ENCODE data around the gene PLA2G6. TPM values are rescaled to one million over a fixed set of nuclear protein-coding genes. Genes with fewer than 3 reads are reported as not detected.

PLA2G6 gene
- total and polyA plus RNA-seq, 9 of the 15 experiments (the other 6 are each of a cell fraction or from before 2014, with no cell fraction given), result 0.11 to 12.2 (median 9.7) TPM

GRCh38 chr22:38067028-38067415 lies 114.6 kb downstream of the PLA2G6 start:
- Histone ChIP-seq H3K36me3 (ENCODE audit: control insufficient read depth, insufficient read depth, low read length) (no peaks in the 10 kb centered on the region), H3K27me3 (ENCODE audit: control insufficient read depth in 2 of 2, insufficient read depth in 2 of 2, low read length in 2 of 2) (no peaks in the 10 kb centered on the region), H2AFZ (ENCODE audit: low read depth, low read length) (no peak overlapping the region), H3K4me3 (no peak overlapping the region), H3K4me1 (replicated peaks in 1 of 2; ENCODE audit: control insufficient read depth in 2 of 2, insufficient read depth in 2 of 2, low read length in 2 of 2) (peaks cover 0 to 10% of the 10 kb centered on the region in 2 experiments; a peak in 2 of 5 replicates), H4K20me1 (replicated peaks; ENCODE audit: control insufficient read depth, insufficient read depth, low read length) (no peaks in the 10 kb centered on the region), H3K4me2 (ENCODE audit: insufficient read depth, low read length) (no peak overlapping the region), H3K79me2 (ENCODE audit: control insufficient read depth, insufficient read depth, low read length) (no peaks in the 10 kb centered on the region), H3K27ac (ENCODE audit: extremely low read depth, low read depth, low read length) (no peak overlapping the region), H3K9ac (ENCODE audit: insufficient read depth in 1 of 2, low read depth in 2 of 2, low read length in 2 of 2) (no peak overlapping the region; a peak in 1 of 4 replicates), H3K9me1 (ENCODE audit: control insufficient read depth, insufficient read depth, low read length) (no peaks in the 10 kb centered on the region), H3K9me3 (replicated peaks; ENCODE audit: control insufficient read depth, insufficient read depth, low read depth, low read length) (no peaks in the 10 kb centered on the region)
- intact Hi-C loops (cut with micrococcal nuclease) (no loop called here), in situ Hi-C loops (cut with MboI) (loop anchor here (10.0 to 25.0 kb wide), 3 partner anchors 288 to 945 kb away; partner anchors contain the start of genes APOBEC3C and APOBEC3D)
- ChIA-PET POLR2A (interaction anchor here (0.6 kb wide), 1 partner anchor 377 kb away, joined by 3 read pairs; no protein-coding TSS in a partner anchor), CTCF (ENCODE audit: low intra/inter-chr PET ratio) (interaction anchor here (0.6 kb wide), 1 partner anchor 200 kb away, joined by 3 read pairs; no protein-coding TSS in a partner anchor)
- WGBS (ENCODE audit: insufficient coverage, low coverage, missing lambda C conversion rate), result no CpG with 5 or more reads among the region's 8 CpGs
- FAIRE-seq, result no peak
- BruUV-seq (replicated peaks), result no TSS peak
- no peak for ATAC-seq
- DNase-seq (ENCODE audit: extremely low read depth in 1 of 4, low spot score in 3 of 4), result no peak
- TF ChIP-seq DPF2 (IDR thresholded peaks at IDR 0.05), result no peak
- no peak for TF ChIP-seq MIER1 (IDR thresholded peaks at IDR 0.05; ENCODE audit: low read depth)
- TF ChIP-seq RBM15 (IDR thresholded peaks at IDR 0.05; ENCODE audit: insufficient read depth, low read length), result no peak
- no peak for TF ChIP-seq ZNF263 (CRISPR knock-in tag; IDR thresholded peaks at IDR 0.05; ENCODE audit: borderline replicate concordance)
- no peak for TF ChIP-seq HDAC3 (IDR thresholded peaks at IDR 0.05; ENCODE audit: borderline replicate concordance, partially characterized antibody)
- no peak for TF ChIP-seq ZNF584 (CRISPR knock-in tag; IDR thresholded peaks at IDR 0.05; ENCODE audit: low read depth)
- TF ChIP-seq POLR2AphosphoS2 (IDR thresholded peaks at IDR 0.05; ENCODE audit: low read length), result no peak
- no peak for TF ChIP-seq STAT6 (CRISPR knock-in tag; IDR thresholded peaks at IDR 0.05)
- TF ChIP-seq ZNF780A (CRISPR knock-in tag; IDR thresholded peaks at IDR 0.05), result no peak

Measured in K562 (cell line).